Measurements from ENCODE around the gene BRD3OS. TPM values are rescaled to one million over a fixed set of nuclear protein-coding genes. Genes with fewer than 3 reads are reported as not detected.

The BRD3OS gene
- total and polyA plus RNA-seq, 2 of the 4 experiments (the other 2 are of a cell fraction), result 15.8 to 20.7 TPM

DNA sequence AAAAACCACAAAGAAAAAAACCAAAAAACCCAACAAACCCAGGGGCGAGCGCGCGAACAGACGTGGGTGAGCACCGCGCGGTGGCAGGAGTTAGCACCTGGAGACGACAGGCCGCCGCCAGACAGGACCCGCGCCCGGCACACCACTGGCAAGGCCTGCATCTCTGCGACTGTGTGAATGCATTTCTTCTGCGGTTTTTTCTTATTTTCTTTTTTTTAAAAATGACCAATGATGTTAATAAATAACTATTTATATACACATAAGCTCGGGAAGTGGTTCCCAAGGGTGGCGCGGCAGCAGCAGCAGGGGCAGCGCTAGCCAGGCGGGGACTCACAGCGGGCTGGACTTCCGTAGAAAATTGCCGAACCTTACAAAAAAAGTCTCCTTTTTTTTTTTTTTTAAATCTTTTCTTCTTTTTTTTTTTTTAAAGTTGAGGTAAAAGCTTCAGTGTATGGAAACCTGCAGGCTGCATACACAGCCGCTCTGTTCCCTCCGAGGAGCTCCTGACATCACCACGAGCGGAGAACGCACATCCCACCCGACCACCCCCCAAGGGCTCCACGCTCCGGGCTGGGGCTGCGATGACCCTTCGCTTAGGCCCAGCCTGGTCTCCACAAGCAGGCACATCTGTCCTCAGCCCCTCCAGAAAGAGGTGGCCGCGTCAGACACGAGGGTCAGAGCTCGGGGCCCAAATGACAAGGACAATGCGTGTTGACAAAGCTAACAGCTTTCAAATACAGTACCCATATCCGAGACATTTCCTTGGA lies 7.4 kb downstream of the BRD3OS start:
- H3K4me2 ChIP-seq (ENCODE audit: low read depth, low read length), result no peak overlapping the region
- no peak overlapping the region for H2AK5ac ChIP-seq (ENCODE audit: low read depth, low read length)
- no peak overlapping the region for H3K56ac ChIP-seq (ENCODE audit: extremely low read depth, insufficient read depth, low read length)
- no peak overlapping the region for H4K8ac ChIP-seq (ENCODE audit: low read depth in 2 of 2, low read length in 2 of 2)
- no peak overlapping the region for H2BK15ac ChIP-seq (ENCODE audit: low read depth, low read length)
- H4K20me1 ChIP-seq (ENCODE audit: insufficient read depth, low read length), result no peaks in the 10 kb centered on the region; the same call in 1 of the 2 replicates
- no peak overlapping the region for H3K27ac ChIP-seq (ENCODE audit: insufficient read depth, low read length)
- no peak overlapping the region for H2BK120ac ChIP-seq (ENCODE audit: low read depth, low read length)
- CTCF ChIA-PET, result interaction anchor here (0.6 kb wide), 1 partner anchor 15 kb away, joined by 3 read pairs; no protein-coding TSS in a partner anchor
- DNase-seq, result no peak
- H3K27me3 ChIP-seq (ENCODE audit: control insufficient read depth, insufficient read depth, low read length), result no peaks in the 10 kb centered on the region
- H3K4me1 ChIP-seq (ENCODE audit: control insufficient read depth, insufficient read depth, low read length), result no peaks in the 10 kb centered on the region
- no peak overlapping the region for H3K14ac ChIP-seq (replicated peaks; ENCODE audit: low read depth, low read length)
- no peak overlapping the region for H3K4ac ChIP-seq (ENCODE audit: low read depth, low read length)
- TF ChIP-seq RFX5 (IDR thresholded peaks at IDR 0.05; ENCODE audit: low read depth, low read length) (no peak), CEBPB (IDR thresholded peaks at IDR 0.05; ENCODE audit: low read depth, low read length) (no peak), MAZ (IDR thresholded peaks at IDR 0.05; ENCODE audit: borderline replicate concordance, low read depth, low read length) (no peak)
- intact Hi-C loops (cut with micrococcal nuclease), result no loop called here
- no TSS peak for BruUV-seq (replicated peaks)
- H2AFZ ChIP-seq (replicated peaks; ENCODE audit: low read length, poor library complexity), result no peak overlapping the region
- H2AK9ac ChIP-seq (replicated peaks; ENCODE audit: low read depth, low read length, poor library complexity), result no peak overlapping the region
- no peak overlapping the region for H3K9ac ChIP-seq (ENCODE audit: low read depth, low read length)
- H2BK20ac ChIP-seq (ENCODE audit: low read depth, low read length), result no peak overlapping the region
- POLR2A ChIA-PET (ENCODE audit: unreplicated experiment), result interaction anchor here (0.6 kb wide), 2 partner anchors 103 to 679 kb away, joined by 3 read pairs; partner anchors contain the start of gene WDR5
- H3K23ac ChIP-seq (ENCODE audit: low read depth, low read length), result no peak overlapping the region
- no peak overlapping the region for H2BK5ac ChIP-seq (ENCODE audit: low read depth, low read length, poor library complexity, severe bottlenecking)
- no peak overlapping the region for H3K18ac ChIP-seq (ENCODE audit: low read depth, low read length)
- no peak for ATAC-seq (ENCODE audit: low read depth)
- H3K9me1 ChIP-seq (ENCODE audit: insufficient read depth, low read length), result no peaks in the 10 kb centered on the region
- peaks cover 0 to 2% of the 10 kb centered on the region in 2 experiments; a peak in 2 of 4 replicates for H3K79me1 ChIP-seq (ENCODE audit: low read depth in 1 of 2, low read length in 2 of 2)
- in situ Hi-C loops (cut with MboI; ENCODE audit: low sequenced_read_pairs), result no loop called here
- dilution Hi-C loops (cut with HindIII; ENCODE audit: low sequenced_read_pairs, unreplicated experiment), result no loop called here
- 94% methylated on average over 14 of the region's 40 CpGs; no CpG with 5 or more reads in 1 of the 2 experiments for WGBS, 2 experiments (ENCODE audit: extremely low coverage in 2 of 2, insufficient read length in 1 of 2)
- no peak overlapping the region for H3K4me3 ChIP-seq (ENCODE audit: insufficient read depth, low read depth, low read length)
- H3K36me3 ChIP-seq (ENCODE audit: control insufficient read depth, insufficient read depth, low read length), result peaks cover 58% of the 10 kb centered on the region
- H4K91ac ChIP-seq (ENCODE audit: insufficient read depth, low read depth, low read length), result no peak overlapping the region
- no peak overlapping the region for H4K5ac ChIP-seq (ENCODE audit: low read depth, low read length)
- H3K9me3 ChIP-seq (ENCODE audit: control insufficient read depth, insufficient read depth, low read length), result no peaks in the 10 kb centered on the region
